ENCODE data around the gene CLSTN3.

The CLSTN3 gene

GRCh38 chr12:7193674-7194073 is 63.5 kb downstream of the CLSTN3 start:
- no peak for DNase-seq

DNA sequence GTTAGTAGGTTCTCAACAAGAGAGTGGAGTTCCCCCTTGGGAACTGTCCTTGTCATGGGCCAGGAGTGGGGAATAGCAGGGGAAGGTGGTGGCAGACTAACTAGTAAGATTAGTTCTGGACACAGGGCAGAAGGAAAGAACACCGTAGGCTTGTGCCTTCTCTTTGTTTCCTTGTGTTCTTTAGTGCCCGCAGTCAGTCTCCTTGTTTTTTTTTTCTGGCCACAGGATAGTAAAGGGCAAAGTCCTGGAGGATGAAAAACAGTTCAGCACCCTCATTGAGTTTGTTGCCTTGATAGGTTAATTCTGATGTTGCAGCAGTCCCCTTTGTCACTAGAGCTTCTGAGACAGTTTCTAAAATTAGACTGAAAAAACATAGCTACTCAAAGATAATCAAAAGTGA is 67.7 kb downstream of the CLSTN3 start:
- DNase-seq, result no peak

DNA sequence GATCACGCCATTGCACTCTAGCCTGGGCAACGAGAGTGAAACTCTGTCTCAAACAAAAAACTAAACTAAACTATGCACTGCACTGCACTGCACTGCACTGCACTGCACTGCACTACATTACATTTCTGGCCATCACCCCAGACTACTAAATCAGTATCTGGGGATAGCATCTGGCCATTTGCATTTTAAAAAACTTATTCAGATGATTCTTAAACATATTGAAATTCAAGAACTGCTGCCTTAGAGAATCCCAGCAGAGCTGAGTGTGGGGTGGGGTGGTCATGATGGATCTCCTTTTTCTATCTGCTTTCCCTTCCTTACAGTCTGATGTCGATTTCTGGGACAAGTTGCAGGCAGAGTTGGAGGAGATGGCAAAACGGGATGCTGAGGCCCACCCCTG is 72.9 kb downstream of the CLSTN3 start:
- DNase-seq, result no peak

GRCh38 chr12:7205091-7205490 is 74.9 kb downstream of the CLSTN3 start:
- no peak for DNase-seq

GRCh38 chr12:7206691-7207090 is 76.5 kb downstream of the CLSTN3 start:
- no peak for DNase-seq

DNA sequence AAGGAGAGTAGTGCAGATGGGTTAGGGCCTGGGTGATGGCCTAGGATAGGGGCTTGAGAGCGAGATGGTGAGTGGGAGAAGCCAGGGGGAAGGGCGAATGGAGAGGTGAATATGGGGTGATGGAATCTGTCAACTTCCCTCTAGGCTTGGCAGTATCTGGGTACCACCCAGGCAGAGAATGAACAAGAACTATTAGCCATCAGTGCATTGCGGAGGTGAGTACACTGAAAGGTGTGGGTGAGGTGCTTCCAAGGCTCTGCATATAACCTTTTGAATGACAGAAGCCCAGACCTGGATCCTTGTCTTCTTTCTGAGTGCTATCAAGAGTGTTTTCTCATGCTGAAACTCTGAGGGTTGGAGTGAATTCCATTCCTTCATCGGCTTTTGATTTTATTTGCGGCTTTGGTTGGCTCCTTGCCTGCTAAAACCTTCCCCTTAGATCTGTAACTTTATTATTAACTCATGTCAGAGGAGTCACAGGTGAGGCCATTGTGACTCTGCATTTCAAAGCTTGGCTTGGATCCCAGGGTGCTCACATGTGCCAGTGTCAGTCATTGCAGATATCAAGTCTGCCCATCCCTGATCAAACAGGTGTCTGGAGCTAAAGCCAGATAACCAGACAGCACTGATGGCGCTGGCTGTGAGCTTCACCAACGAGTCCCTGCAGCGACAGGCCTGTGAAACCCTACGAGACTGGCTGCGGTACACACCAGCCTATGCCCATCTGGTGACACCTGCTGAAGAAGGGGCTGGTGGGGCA is 77.9 kb downstream of the CLSTN3 start:
- DNase-seq, result no peak

Data from NCI-H510A (cell line).